Cardiac muscle cell (in vitro differentiated cells and primary cell): Measurements from ENCODE around the gene KCNMA1. TPM values are rescaled to one million over a fixed set of nuclear protein-coding genes. Genes with fewer than 3 reads are reported as not detected.

Experiments
- DNase-seq, 2 donors: peaks; one replicate each; pipeline versions ENCODE4 v3.0.0 to v3.0.0-alpha.2; 2010 to 2017; ENCODE audit warnings: low read depth in 1 of 2, low spot score in 1 of 2
- H3K27ac ChIP-seq: fragments of 200-600 bp; sonication (generic); 2 replicates; pipeline ENCODE4 v1.5.1; 2016
- H3K27me3 ChIP-seq: fragments of 200-600 bp; sonication (generic); 2 replicates; pipeline ENCODE4 v1.6.0; 2016; ENCODE audit warnings: control low read depth
- H3K36me3 ChIP-seq: fragments of 200-600 bp; sonication (generic); 2 replicates; pipeline ENCODE4 v1.5.1; 2016; ENCODE audit warnings: control low read depth
- H3K4me1 ChIP-seq: fragments of 200-600 bp; sonication (generic); 2 replicates; pipeline ENCODE4 v1.8.1; 2017; ENCODE audit warnings: low read depth, mild to moderate bottlenecking, mixed run types
- H3K4me3 ChIP-seq: fragments of 200-600 bp; sonication (generic); 2 replicates; pipeline ENCODE4 v1.5.1; 2016; ENCODE audit warnings: mild to moderate bottlenecking
- H3K9me3 ChIP-seq: fragments of 200-600 bp; sonication (generic); 2 replicates; pipeline ENCODE4 v1.5.1; 2017; ENCODE audit warnings: low read depth, mild to moderate bottlenecking, control low read depth
- CTCF ChIP-seq: IDR thresholded peaks from 2 replicates; pipeline ENCODE4 v1.5.1; 2012; ENCODE audit warnings: low read depth, mild to moderate bottlenecking, low read length
- polyA plus RNA-seq: library from polyadenylated mRNA; unstranded; fragments of >200 nt; fragmentation: Nextera tagmentation; extraction: Ambion mirVana; gene quantifications from 2 replicates; pipeline ENCODE4 v1.2.1, GENCODE V29; 2016
- total RNA-seq: library from RNA; depleted of rRNA; stranded (reverse); fragments of >200 nt; gene quantifications from 2 replicates; pipeline ENCODE4 v1.2.3, GENCODE V29; 2016

KCNMA1 gene
- total and polyA plus RNA-seq, 2 experiments from 2014 or later: 1.8 to 1.9 TPM

DNA sequence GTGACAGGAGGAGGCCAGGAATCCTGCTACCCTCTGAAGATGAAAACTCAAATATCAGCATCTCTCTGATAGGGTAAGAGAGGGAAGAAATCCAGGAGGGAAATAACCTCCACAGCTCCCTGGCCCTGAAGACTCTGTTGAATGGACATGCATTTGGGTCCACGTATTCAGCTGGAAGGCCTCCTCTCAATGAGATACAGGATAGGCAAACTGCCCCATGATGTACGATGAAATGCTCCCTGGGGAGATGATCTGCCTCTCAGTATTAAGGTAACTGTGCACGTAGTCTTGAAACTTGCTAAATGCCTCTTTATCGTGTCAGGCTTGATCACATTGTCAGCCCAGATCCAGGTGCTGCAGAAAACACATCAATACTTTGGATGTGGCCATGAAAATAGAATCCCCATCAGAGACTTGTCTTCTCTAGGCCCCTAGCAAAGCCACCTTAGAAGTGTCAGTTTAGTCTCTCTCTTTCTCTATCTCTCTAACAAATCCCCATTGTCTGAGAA, 384.0 kb downstream of the KCNMA1 start:
- Histone ChIP-seq H3K27me3 (peaks cover 12% of the 10 kb centered on the region), H3K4me3 (no peak overlapping the region), H3K4me1 (no peaks in the 10 kb centered on the region), H3K9me3 (no peaks in the 10 kb centered on the region), H3K27ac (no peak overlapping the region), H3K36me3 (no peaks in the 10 kb centered on the region)
- TF ChIP-seq CTCF: no peak
- no peak for DNase-seq

DNA sequence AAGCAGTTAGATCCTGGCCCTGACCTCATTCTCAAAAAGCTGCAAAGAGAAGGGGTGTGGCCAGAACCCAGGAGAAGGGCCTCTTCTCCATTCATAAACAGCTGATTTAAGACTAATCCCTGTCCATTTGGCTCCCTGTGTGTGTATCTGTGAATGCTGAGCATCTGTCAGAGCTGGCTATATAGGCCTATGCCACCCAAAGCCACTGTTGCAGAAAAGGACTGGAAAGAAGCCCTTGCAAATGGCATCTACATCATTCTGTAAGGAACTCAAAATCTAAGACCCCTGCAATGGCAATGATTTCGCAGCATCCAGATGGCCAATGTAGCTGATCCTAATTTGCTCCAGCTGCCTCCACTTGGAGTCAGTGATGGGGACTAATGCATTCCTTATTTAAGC, 384.5 kb downstream of the KCNMA1 start:
- Histone ChIP-seq H3K27me3 (peaks cover 12% of the 10 kb centered on the region), H3K4me1 (no peaks in the 10 kb centered on the region), H3K27ac (no peak overlapping the region), H3K36me3 (no peaks in the 10 kb centered on the region), H3K9me3 (no peaks in the 10 kb centered on the region), H3K4me3 (no peak overlapping the region)
- DNase-seq: no peak
- no peak for TF ChIP-seq CTCF

DNA sequence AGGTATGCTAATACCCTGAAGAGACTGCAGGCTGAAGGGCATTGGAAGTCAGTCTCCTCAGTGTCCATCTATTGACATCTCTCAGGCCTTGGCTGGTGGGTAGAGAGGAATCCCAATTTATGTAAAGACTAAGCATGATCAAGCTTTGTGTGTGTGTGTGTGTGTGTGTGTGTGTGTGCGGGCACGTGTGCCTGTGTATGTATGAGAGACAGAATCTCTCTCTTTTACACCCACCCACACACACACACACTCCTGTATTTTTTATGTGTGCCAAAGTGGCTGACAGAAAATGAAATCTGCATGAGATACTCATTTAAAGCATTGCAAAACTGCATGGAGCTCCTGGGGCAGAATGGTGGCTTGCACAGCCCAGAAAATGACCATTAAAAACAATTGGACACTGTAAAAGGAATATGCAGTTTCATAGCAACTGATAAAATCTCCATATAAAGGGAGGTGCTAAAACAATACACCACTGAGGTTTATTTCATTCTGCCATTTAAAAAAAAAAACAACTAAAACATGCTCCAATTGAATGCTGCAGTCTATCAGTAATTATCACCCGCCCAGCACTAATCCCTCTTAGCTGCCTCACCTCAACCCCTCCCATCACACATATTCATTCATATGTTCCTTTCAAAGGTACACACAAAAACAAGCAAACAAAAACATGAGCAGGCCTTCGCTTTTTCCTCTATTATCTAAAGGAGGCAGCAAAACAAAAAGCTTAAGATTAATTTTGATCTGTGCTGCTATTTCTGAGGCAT, 385.0 kb downstream of the KCNMA1 start:
- H3K27me3 ChIP-seq: peaks cover 12% of the 10 kb centered on the region
- no peaks in the 10 kb centered on the region for H3K36me3 ChIP-seq
- no peak overlapping the region for H3K27ac ChIP-seq
- DNase-seq: no peak
- H3K4me1 ChIP-seq: peaks cover 4% of the 10 kb centered on the region
- no peaks in the 10 kb centered on the region for H3K9me3 ChIP-seq
- no peak overlapping the region for H3K4me3 ChIP-seq
- no peak for TF ChIP-seq CTCF

DNA sequence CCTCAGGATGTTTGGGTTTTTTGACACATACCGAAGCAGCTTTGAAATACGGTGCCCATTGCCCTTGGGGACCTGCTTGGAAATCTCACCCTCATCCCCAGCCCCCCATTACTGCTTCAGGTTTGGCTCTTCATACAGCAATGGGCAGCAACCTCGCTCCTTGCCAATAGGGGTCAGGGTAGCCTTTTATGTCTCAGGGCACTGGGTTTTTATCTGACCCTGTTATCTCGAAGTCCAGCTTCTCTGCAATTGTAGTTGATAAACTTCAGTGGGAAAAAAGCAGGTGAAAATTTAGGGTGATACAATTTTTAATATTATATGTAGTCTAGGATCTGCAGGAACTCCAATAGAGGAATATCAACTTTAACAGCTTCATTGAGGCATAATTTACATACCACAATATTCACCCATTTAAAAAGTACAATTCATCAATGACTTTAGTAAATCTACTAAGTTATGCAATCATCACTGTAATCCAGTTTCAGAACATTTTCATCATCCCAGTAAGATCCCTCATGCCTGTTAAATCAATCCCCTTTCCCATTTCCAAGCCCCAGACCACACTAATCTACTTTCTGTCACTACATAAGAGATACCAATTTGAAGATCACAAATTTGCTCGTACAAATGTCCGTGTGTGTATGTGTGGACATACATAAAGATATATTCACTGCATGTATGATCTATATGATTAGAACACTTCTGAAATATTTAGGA, 386.2 kb downstream of the KCNMA1 start:
- no peak overlapping the region for H3K27ac ChIP-seq
- H3K4me1 ChIP-seq: peaks cover 15% of the 10 kb centered on the region
- no peak overlapping the region for H3K4me3 ChIP-seq
- H3K9me3 ChIP-seq: no peaks in the 10 kb centered on the region
- peak; percentile 64 for TF ChIP-seq CTCF
- peaks cover 12% of the 10 kb centered on the region for H3K27me3 ChIP-seq
- DNase-seq: peak; percentile 34 to 44
- no peaks in the 10 kb centered on the region for H3K36me3 ChIP-seq

GRCh38 chr10:77249901-77250459, 387.6 kb downstream of the KCNMA1 start:
- H3K27ac ChIP-seq: no peak overlapping the region
- no peaks in the 10 kb centered on the region for H3K9me3 ChIP-seq
- no peak overlapping the region for H3K4me3 ChIP-seq
- no peak for DNase-seq
- H3K36me3 ChIP-seq: no peaks in the 10 kb centered on the region
- H3K4me1 ChIP-seq: peaks cover 23% of the 10 kb centered on the region
- H3K27me3 ChIP-seq: peaks cover 12% of the 10 kb centered on the region
- TF ChIP-seq CTCF: no peak
